ENCODE results near the gene TEX52. TPM values are rescaled to one million over a fixed set of nuclear protein-coding genes. Genes with fewer than 3 reads are reported as not detected.
A peak's percentile ranks its signal among the peaks of the same experiment; 100 is the strongest.
"Not testable (repeated sequence)": the region's sequence is repeated elsewhere in the genome, so short reads cannot be mapped to it uniquely, and the experiment has no call there.

The TEX52 gene
- total and polyA plus RNA-seq, 10 of the 15 experiments (the other 5 are each of a cell fraction or from before 2014, with no cell fraction given) = 0.23 TPM; not detected in 9

GRCh38 chr12:2877047-2877952, 20.5 kb upstream of the TEX52 start, which contains the start of the genes FOXM1 and RHNO1 (continued):
- TF ChIP-seq POU2F2 (IDR thresholded peaks at IDR 0.05; ENCODE audit: borderline replicate concordance, low read depth, low read length) (no peak; the same call in 2 of the 3 replicates), PML (IDR thresholded peaks at IDR 0.05; ENCODE audit: low read length) (peak; percentile 63; the same call in 1 of the 2 replicates), PAX8 (IDR thresholded peaks at IDR 0.05) (0 out of 2 replicates have a peak, but pooled peaks have one; percentile 22), JUND (IDR thresholded peaks at IDR 0.05; ENCODE audit: low read depth, low read length) (no peak)

- no peaks in the 10 kb centered on the region for H3K9me3 ChIP-seq (replicated peaks; ENCODE audit: control insufficient read depth, insufficient read depth, low read length)
- peak overlapping the region; percentile 85 for H2AFZ ChIP-seq (ENCODE audit: control insufficient read depth, low read depth, low read length)
- H3K4me1 ChIP-seq (ENCODE audit: control insufficient read depth, insufficient read depth, low read length) = peaks cover 11% of the 10 kb centered on the region
- intact Hi-C loops (cut with micrococcal nuclease; ENCODE audit: unreplicated experiment) = loop anchor here (2.0 kb wide), 1 partner anchor 64 kb away; the partner anchor contains the start of gene ITFG2
- no peaks in the 10 kb centered on the region for H3K27me3 ChIP-seq (replicated peaks in 1 of 2; ENCODE audit: control insufficient read depth in 2 of 2, insufficient read depth in 2 of 2, low read length in 1 of 2)
- ChIA-PET SMC1A (ENCODE audit: uncharacterized antibody, unreplicated experiment) (interaction anchor here (0.8 kb wide), 1 partner anchor 80 kb away, joined by 3 read pairs; no protein-coding TSS in a partner anchor), CTCF (no interaction called here), RAD21 (ENCODE audit: unreplicated experiment) (no interaction called here), POLR2A (interaction anchor here (1.1 to 1.4 kb wide), 2 partner anchors 10 to 14 kb away, joined by 4 to 7 read pairs; partner anchors contain the start of gene TULP3)
- FAIRE-seq (no peak), DNase-seq (ENCODE audit: low read depth, low spot score) (no peak), ATAC-seq (peak; percentile 69)
- 0% methylated on average over 34 of the region's 38 CpGs for WGBS (ENCODE audit: insufficient coverage, insufficient replicate concordance, low lambda C conversion rate, missing lambda C conversion rate)
- peak overlapping the region; percentile 92 for H3K4me2 ChIP-seq (ENCODE audit: control insufficient read depth, insufficient read depth)
- in situ Hi-C loops (cut with MboI) = no loop called here
- peaks cover 74% of the 10 kb centered on the region for H3K79me2 ChIP-seq (ENCODE audit: control insufficient read depth, insufficient read depth, low read length)
- H3K36me3 ChIP-seq (ENCODE audit: control insufficient read depth in 2 of 2, insufficient read depth in 2 of 2, low read length in 1 of 2) = peaks cover 0 to 5% of the 10 kb centered on the region in 2 experiments; a peak in 2 of 4 replicates
- peak overlapping the region; percentile 100 for H3K9ac ChIP-seq (ENCODE audit: control insufficient read depth, insufficient read depth, low read length)
- peak; percentile 2; the same call in 1 of the 2 replicates for TF ChIP-seq YY1 (IDR thresholded peaks at IDR 0.05; ENCODE audit: low read depth, low read length)
- no peak for TF ChIP-seq HDGF (IDR thresholded peaks at IDR 0.05)
- TF ChIP-seq LARP7 (IDR thresholded peaks at IDR 0.05) = peak; percentile 35; the same call in 1 of the 2 replicates
- H4K20me1 ChIP-seq (ENCODE audit: control insufficient read depth, insufficient read depth) = no peaks in the 10 kb centered on the region
- peak overlapping the region; percentile 98 for H3K27ac ChIP-seq (ENCODE audit: control insufficient read depth, insufficient read depth)
- H3K4me3 ChIP-seq = peak overlapping the region; percentile 93
- no TSS peak for BruUV-seq (replicated peaks)
These were observed 19.7 kb upstream of the TEX52 start for GRCh38 chr12:2876431-2877046.

DNA sequence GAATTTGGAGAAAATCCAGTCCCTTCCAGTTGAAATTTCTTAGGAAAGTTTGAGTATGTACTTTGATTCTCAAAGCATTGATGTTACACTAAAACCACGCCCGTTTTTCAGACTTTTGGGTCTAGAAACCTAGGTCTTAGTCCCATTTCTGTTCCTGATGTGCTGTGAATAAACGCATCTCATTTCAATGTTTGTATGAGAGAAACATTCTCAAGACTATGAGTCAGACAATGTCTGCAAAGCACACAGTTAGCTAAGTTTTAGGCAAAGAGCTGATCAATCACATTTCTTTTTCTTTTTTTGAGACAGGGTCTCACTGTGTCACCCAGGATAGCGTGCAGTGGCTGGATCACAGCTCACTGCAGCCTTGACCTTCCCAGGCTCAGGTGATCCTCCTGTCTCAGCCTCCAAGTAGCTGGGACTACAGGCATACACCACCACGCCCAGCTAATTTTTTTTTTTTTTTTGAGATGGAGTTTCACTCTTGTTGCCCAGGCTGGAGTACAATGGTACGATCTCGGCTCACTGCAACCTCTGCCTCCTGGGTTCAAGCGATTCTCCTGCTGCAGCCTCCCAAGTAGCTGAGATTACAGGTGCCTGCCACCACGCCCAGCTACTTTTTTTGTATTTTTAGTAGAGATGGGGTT, 12.3 kb upstream of the TEX52 start:
- H3K4me1 ChIP-seq (ENCODE audit: control insufficient read depth, insufficient read depth, low read length); H3K9me3 ChIP-seq (replicated peaks; ENCODE audit: control insufficient read depth, insufficient read depth, low read length); BruUV-seq (replicated peaks); DNase-seq (ENCODE audit: low read depth, low spot score); H3K79me2 ChIP-seq (ENCODE audit: control insufficient read depth, insufficient read depth, low read length); H3K27ac ChIP-seq (ENCODE audit: control insufficient read depth, insufficient read depth); intact Hi-C loops (cut with micrococcal nuclease; ENCODE audit: unreplicated experiment); FAIRE-seq; H3K27me3 ChIP-seq (replicated peaks in 1 of 2; ENCODE audit: control insufficient read depth in 2 of 2, insufficient read depth in 2 of 2, low read length in 1 of 2); H3K4me3 ChIP-seq; in situ Hi-C loops (cut with MboI); H3K4me2 ChIP-seq (ENCODE audit: control insufficient read depth, insufficient read depth); H2AFZ ChIP-seq (ENCODE audit: control insufficient read depth, low read depth, low read length); POLR2A ChIA-PET; ATAC-seq; H4K20me1 ChIP-seq (ENCODE audit: control insufficient read depth, insufficient read depth); H3K9ac ChIP-seq (ENCODE audit: control insufficient read depth, insufficient read depth, low read length): not testable (repeated sequence)
- ChIA-PET CTCF (interaction anchor here (0.6 to 2.7 kb wide), 2 partner anchors 9 to 25 kb away, joined by 3 to 13 read pairs; partner anchors contain the start of genes FOXM1 and RHNO1), RAD21 (ENCODE audit: unreplicated experiment) (interaction anchor here (0.6 kb wide), 1 partner anchor 282 kb away, joined by 3 read pairs; no protein-coding TSS in a partner anchor), SMC1A (ENCODE audit: uncharacterized antibody, unreplicated experiment) (interaction anchor here (1.6 kb wide), 1 partner anchor 9 kb away, joined by 4 read pairs; the partner anchor contains the start of genes FOXM1 and RHNO1)
- peaks cover 26 to 28% of the 10 kb centered on the region in 2 experiments for H3K36me3 ChIP-seq (ENCODE audit: control insufficient read depth in 2 of 2, insufficient read depth in 2 of 2, low read length in 1 of 2)
- WGBS (ENCODE audit: insufficient coverage, insufficient replicate concordance, low lambda C conversion rate, missing lambda C conversion rate) = 99% methylated on average over 9 of the region's 9 CpGs
